Activated naive CD4-positive, alpha-beta T cell treated with anti-CD3 and anti-CD28 coated beads, Interleukin-2, amount 50 U/mL, for 16 hours (primary cell): ENCODE data around the gene DIRAS1.

Experiments used
- DNase-seq: peaks from one replicate; pipeline ENCODE4 v3.0.0-alpha.2; 2020

DIRAS1 gene, protein sequence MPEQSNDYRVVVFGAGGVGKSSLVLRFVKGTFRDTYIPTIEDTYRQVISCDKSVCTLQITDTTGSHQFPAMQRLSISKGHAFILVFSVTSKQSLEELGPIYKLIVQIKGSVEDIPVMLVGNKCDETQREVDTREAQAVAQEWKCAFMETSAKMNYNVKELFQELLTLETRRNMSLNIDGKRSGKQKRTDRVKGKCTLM

DNA sequence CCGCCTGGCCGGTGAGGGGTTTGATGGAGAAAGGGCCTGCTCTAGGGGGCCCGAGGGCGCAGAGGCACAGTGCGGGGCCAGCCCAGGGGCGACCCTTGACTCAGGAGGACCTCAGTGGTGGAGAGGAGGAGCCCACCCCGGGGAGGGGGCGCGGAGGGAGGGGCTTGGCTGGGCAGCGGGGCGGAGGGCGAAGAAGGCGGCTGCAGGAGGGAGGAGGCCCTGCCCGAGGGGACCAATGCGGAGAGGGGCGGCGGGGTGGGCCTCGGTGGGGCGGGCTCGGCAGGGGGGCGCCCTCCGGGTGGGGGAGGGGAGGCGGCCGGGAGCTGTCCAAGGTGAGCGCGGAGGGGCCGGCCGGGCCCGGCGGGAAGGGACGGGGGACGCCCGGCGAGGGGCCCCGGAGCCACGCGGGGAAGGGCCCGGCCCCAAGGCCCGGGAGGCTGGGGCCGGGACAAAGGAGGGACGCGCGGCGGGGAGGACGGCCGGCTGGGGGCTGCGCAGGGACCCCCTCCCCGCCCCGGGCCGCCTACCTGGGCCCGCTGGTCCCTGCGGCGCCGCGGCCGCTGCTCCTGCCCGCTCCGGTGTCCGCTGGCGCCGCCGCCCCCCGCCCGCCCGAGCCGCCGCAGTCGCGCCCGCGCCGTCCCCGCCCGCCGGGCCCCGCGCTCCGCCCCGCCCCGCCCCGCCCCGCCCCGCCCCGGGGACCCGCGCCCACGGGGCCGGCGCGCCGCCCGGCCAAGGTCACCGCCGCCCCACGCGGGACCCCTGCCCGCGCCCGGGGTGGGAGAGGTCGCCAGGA, at the start of gene DIRAS1:
Gene DIRAS1 (minus strand): TSS at position 596 of the 793 bp plus-strand sequence. CDS start 3,566 bp downstream, outside the sequence.
- no peak for DNase-seq

DNA sequence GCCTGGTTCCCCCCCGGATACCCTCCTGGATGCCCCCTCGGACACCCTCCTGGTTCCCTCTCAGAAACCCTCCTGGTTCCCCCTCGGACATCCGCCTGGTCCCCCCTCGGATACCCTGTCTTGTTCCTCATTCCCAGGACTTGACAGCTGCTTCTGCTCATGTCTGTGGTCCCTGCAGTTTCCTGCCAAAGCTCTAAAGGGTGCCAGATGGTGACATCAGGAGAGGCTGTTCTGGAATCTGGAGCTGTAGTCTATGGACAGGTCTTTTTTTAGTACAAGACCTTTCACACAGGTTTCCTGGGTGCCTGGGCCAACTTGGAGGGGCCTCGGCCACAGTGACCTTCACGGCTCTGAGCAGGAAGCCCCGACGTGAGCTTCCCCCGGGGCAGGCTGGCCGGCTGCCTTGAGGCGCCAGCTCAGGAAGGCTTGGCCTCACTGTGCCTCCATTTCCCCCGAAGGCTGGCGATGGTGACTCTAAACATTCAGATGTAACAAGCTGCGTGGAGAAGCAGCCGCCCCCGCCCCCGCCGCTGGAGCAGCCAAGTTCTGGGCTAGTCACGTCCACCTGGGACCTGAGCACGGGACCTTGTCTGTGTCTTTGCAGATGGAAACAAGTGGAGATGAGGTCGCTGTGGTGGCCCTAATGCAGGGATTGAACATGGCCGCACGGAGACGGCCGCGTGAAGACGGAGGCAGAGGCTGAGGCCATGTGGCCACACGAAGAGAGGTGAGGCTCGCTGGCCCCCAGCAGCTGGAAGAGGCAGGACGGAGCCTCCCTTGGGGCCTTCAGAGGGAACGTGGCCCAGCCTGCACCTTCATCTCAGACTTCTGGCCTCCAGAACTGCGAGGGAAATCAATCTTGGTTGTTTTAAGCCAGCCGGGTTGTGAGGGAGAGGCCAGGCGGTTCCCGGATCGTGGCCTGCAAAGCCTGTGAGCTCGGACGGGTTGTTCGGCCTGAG, 49.2 kb upstream of the DIRAS1 start:
- no peak for DNase-seq

DNA sequence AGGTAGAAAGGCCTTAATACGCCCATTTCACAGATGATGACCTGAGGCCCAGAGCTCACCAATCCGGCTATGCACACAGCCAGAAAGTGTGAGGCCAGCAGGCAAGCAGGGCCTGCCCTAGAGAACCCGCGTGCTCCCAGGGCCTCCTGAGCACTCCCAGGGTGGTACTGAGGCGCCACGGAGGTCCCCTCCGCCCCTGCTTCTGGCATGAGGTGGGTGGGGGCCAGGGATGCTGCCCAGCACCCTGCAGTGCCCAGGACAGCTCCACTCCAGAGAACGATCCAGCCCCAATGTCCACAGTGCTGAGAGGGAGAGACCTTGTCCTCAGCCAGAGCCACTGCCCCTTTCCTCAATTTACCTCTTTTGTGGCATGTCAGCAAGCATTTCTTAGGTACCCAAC, 48.0 kb upstream of the DIRAS1 start:
- DNase-seq: no peak

DNA sequence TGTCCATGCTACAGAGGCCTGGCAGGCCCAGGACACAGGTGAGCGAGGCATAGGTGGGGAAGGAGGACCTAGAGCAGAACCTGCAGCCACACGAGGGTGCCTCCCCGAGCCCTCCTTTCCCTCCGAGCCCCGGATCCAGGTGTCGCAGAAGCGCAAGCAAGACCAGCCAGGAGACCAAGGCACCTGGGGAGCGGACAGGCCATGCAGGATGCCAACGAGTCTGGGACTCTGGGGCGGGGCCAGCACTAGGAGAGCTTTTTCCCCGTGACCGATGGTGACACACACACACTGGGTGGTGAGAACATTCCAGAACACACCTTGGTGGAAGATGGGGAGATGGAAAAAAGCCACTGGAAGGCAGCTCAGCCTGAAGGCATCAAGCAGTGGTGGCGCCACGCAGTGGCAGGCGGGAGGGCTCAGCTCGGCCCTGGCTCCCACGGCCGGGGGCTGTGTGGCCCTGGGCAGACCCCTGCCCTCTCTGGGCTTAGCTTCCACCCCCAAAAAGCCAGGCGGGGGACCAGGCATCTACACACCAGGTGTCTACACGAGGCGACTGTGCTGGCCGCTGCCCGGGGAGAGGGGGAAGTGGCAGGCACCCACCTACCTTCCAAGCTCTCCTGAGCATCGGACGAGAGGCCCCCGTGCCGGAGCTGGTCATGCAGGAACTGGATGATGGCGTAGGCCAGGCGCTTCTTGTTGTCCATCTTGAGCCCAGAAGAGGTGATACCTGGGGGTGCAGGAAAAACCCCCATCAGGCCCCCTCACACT, 47.4 kb upstream of the DIRAS1 start:
- DNase-seq: no peak

DNA sequence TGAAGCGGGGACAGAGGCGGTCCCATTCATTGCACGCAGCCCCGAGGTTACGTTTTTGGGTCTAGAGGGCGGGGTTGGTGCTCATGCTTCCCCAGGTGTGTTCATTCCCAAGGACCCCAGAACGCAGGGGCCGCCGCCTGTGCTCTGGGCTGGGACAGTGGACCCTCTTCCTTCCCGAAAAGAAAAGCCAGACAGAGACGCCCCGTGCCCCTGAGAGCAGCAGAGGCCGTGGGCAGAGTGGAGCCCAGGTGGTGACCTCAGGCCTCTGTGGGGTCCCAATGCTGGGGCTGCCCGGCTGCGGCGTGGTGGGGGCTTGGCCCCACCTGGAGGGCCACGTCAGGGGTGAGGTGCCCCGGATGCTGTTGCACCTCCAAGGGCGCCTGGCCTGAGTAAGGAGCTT, 46.5 kb upstream of the DIRAS1 start:
- DNase-seq: no peak

DNA sequence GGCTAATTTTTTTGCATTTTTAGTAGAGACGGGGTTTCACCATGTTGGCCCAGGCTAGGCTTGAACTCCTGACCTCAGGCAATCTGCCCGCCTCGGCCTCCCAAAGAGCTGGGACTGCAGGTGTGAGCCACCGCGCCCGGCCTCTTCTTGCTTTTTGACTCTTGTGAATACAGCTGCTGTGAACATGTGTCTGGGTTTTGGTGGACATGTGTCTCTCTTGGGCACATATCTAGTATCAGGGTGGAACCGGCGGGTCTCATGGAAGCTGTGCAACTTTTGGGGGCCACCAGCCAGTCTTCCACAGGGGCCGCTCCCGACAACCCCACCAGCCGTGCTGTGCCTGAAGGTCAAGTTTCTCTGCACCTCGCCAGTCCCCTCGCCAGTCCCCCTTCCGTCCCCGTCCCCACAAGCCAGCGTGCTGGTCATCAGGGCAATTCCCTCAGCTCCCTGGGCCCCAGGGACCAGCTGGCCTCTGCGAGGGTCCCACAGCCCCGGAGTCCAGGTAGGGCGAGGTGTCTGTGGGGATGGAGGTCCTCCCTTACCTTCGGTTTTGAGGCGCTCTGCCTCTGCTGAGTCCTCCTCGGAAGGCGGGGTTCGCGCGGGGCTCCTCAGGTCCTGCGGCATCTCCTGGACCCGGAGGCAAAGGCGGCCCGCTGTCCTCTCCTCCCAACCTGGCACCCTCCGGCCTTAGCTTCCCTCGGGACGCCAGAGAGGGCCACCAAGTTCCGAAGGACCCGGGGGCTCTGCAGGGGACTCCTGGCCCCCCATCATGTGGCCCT, 45.6 kb upstream of the DIRAS1 start:
- DNase-seq: no peak

DNA sequence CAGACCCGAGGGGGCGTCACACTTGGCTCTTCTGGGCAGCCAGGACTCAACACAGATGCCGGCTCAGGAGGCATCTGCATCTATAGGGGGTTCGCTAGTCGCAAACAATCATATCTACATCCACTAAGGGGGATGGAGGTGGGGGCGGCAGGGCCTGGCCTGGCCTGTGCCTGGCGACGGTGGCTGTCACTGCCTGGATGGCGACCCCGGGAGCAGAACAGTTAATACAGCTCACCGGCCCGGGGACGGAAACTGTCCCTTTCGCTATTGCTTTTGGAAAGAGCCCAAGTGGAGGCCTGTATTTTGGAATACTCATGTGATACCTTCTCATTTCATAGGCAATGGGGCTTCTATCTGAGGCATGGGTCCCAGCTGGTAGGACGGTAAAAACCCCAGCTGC, 44.2 kb upstream of the DIRAS1 start:
- DNase-seq: no peak

DNA sequence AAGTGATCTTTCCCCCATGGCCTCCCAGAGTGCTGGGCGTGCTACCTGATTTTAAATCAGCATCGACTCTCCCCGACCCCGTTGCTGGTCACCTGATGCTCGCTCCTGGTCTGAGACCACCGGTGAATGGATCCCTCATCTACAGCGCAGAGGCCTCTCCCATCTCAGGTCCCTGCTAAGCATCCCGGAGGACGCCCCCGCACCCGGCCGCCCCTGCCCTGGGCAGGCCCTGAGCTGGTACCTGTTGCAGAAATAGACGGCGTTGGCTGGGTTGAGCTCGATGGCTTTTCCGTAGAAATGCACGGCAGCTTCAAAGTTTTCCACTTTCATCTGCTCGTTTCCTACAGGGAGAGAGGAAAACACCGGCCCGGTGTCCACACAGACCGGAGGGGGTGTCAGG, 43.8 kb upstream of the DIRAS1 start:
- no peak for DNase-seq

DNA sequence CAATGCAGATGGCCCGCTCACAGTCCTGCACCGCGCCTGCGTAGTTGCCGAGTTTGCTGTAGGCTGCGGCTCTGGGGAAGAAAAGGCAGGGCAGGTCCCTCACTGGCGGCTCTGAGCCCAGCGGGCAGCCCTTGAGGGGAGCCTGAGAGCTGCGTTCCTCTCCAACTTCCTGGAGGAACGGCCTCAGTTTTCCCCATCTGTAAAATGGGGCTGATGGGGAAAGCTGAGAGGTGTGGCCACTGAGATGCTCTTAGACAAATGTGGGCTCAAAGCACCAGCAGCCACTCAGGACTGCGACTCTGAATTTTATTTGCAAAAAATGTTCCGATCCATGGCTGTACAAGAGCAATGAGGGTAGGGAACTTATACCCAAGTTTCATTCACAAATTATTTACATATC, 42.5 kb upstream of the DIRAS1 start:
- DNase-seq: no peak

DNA sequence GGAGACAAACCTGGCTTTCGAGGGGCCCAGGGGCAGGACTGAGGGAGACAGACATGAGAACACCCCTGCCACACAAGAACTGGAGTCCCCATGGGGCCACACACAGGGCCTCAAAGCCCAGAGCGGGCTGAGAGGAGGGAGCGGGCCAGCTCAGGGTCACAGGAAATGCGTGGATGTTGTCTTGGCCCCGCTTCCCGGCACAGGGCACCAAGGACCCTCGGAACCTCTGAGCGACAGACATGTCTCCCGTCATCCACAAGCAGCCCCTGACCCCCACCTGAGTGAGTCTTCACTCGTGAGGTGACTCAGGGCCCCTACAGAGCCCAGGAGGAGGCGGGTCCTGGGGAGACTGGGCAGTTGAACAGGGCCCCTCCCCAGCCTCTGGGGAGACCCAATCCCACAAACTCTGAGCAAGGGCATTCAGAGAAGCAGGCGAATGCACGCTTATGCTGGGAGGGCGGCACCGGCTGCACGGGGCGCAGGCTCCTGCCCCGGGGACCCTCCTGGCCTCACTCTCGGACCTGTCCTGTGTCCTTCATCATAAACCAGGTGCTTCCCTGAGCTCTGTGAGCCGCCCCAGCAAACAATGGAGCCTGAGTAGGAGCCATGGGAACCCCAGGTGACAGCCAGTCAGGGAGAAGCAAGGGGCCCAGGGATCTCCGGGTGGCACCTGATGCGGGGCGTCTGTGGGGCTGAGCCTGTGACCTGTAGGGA, 41.8 kb upstream of the DIRAS1 start:
- DNase-seq: no peak

DNA sequence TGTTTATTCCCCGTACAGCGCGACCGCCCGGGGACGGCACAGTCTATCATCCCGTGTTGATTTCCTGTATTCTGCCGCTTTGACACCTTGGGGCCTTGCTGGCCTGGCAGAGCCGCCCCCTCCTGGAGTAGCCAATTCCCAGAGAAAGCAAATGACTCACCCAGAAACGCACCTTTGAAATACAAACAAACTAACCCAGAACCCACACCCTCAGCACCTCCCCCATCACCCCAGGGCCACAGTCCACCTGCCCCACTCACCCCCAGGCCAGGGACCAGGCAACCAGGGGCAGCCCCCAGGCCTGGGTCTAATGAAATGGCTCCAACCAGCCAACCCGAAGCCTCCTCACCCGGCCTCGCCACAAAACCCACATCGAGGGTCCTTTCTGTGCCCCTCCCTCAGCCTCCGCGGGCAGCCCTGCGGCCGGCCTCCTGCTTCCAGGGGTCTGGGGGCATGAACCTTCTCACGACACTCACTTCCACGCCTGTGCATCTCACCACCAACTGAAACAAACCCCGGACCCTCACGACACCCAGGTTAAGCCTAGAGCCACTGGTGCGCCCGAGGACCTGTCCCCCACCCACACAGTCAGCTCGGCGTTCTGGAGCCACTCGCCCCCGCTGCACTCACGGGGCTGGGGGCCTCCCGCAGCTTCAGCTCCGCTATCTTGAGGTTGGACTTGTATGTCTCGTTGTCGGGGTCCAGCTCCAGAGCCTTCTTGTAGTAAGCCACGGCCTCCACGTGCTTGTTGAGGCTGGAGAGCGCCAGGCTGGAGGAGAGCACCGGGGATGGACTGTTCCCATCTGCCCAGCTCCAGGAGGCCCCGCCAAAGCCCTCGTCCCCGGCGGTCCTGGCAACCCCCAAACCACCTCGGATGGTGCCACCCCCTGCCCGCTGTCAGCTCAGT, 41.0 kb upstream of the DIRAS1 start:
- DNase-seq: no peak

DNA sequence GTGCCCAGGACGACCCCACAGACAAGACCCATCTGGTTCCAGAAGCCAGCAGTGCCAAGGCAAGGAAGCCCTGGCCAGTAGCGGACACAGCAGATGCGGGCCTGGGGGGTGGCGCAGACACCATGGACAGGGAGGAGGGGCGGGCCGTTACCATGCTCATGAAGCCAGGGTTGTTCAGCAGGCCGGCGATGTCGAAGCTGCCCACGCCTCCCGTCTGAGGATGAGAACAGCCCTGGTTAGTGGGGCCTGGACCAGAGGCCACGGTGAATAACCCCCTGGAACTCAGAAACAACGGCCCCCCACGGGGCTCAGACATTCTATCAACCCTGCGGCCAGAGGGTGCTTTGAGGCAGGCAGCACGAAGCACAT, 40.1 kb upstream of the DIRAS1 start:
- DNase-seq: no peak

DNA sequence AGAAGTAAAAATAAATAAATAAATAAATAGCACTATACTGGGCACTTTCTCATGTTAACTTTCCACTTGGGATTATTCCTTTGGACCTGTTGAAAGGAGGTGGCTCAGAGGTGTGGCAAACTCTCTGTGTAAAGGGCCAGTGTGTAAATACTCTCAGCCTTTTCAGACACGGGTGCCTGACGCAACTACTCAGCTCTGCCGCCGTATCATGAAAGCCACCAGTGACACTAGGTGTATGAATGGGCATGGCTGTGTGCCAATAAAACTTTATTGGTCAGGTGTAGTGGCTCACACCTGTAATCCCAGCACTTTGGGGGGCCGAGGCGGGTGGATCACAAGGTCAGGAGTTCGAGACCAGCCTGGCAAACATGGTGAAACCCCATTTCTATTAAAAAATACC, 38.8 kb upstream of the DIRAS1 start:
- no peak for DNase-seq

DNA sequence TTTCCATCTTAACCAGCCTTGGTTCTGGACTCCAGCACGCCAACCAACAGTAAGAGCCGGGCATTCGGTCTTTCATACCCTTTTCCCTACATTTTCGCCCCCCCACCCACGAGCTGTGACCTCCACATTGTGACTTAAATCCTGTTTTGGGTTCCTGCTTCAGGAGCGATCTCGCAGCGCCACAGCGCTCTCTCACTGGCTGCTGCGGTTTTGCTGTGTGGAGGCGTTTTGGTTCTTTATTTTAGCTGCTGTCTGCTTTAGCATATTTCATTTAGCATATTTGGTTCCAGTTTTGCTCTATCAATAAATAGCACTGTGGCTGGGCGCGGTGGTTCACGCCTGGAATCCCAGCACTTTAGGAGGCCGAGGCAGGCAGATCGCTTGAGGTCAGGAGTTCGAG, 38.2 kb upstream of the DIRAS1 start:
- DNase-seq: no peak

DNA sequence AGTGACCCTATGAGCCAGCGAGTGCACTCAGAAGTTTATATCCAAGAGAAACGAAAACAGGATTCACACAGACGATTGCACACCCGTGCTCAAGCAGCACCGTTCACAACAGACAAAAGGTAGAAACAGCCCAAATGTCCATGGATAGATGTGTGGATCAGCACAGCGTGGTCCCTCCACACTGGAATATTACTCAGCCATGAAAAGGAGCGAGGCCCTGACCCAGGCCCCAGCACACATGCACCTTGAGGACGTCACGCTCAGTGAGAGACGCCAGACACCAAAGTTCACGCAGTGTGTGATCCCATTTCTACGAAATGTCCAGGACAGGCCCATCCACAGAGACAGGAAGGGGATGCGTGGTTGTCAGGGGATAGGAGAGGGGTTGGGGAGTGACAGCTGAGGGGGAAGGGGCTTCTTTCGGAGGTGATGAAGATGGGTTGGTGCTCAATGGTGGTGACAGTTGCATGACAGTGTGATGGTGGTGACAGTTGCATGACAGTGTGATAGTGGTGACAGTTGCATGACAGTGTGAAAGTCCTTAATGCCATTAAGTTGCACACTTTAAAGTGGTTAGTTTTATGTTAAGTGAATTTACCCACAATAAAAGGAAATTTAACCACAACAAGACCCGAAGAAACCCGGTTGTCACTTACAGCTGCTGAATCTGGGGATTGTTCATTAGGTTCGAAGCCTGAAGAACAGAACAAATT, 37.6 kb upstream of the DIRAS1 start:
- DNase-seq: no peak

DNA sequence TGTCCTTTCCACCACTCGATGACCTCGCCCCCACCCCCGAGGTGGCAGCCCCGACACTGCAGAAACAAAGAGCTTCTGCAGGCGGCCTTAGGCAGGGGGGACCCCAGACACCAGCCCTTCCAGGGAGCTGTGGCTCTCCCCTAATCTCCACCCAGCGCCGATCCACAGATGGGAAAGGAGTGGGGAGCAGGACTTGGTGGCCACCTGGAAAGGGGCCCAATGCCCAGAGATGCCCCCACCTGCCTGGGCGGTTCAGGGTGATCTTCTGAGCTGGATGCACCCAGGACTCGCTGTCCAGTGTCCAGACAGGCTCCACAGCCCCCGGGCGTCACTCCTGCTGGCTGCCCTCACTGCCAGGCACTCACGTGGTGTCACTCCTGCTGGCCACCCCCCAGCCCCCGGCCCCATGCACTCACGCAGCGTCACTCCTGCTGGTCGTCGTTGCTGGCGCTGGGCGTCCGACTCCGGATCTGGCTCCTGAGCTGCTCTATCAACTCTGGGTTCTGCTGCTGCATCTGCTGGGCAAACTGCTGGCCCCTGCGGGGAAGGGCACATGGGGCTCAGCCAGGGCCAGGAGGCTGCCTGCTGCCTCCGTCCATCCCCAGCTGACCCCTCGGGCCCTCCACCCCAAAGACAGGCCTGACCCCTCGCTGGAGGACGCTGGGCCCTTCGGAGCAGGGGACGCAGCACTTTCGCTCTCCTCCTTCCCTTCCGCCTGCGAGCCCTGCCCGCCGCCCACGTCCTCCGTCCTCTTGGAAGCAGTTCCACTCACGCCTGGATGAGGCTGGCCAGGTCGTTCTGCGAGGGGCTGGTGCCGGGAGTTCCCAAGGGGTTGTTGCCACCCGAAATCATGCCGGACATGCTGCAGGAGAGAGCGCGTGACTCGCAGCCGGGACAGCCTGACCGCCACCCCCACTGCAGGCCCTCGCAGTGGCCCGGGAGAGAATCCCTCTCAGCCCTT, 36.0 kb upstream of the DIRAS1 start:
- DNase-seq: no peak

DNA sequence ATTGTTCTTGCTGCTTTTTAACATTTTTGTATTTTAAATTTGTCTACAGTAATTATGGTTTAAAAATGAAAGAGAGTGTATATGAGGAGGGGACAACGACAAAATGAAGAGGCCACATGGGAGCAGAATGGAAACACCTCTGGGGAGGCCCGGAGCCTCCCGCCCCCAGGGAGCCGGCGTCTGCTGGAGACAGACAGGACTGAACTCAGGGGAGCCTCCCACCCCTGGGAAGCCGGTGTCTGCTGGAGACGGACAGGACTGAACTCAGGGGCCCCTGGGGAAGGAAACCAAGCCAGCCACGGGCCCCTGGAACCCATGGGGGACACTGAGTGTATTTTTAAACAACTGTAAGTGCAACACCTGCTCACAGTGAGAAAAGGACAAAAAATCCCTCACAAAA, 35.3 kb upstream of the DIRAS1 start:
- no peak for DNase-seq

DNA sequence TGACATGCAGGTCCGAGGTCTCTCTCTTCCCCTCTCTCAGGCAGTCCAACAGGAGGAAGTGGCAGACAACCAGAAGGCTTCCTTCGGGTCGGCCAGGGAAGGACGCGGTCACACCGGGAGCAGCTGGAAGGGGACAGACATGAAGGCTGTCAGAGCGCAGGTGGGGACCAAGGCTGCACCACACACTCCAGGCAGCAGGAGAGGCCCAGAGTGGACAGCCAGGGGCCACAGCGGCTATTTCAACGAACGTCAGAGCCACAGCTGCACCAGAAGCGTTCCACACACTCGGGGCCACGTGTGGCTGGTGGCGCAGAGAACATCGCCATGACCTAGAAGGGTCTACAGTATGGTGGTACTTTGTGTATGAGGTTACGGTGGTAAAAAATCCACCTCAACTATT, 34.6 kb upstream of the DIRAS1 start:
- DNase-seq: no peak

DNA sequence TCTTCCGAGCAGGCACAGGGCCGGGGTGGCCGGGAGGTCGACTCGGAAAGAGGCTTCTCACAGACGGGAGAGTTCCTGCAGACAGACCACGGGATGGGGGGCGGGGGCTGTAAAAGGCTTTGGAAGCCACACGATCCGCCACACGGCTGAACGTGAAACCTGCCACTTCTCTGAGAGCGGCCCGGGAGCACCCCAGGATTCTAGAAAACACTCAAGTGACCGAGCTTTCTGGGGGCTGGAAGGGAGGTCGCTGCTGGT, 34.2 kb upstream of the DIRAS1 start:
- no peak for DNase-seq
